OCI-LY1 (cell line): Measurements from ENCODE around the gene TTC4.

ENCODE experiments used
- H2AFZ ChIP-seq: fragments of 200-600 bp; sonication (generic), shearing (Covaris generic); 2 replicates; pipeline ENCODE4 v1.6.0; 2014; ENCODE audit warnings: antibody characterized with exemption, mild to moderate bottlenecking, low read length
- H3F3A ChIP-seq: fragments of 200-600 bp; sonication (generic), shearing (Covaris generic); 2 replicates; pipeline ENCODE4 v1.6.0; 2014; ENCODE audit warnings: mild to moderate bottlenecking, antibody characterized with exemption, low read length, moderate library complexity; ENCODE audit not compliant: insufficient read depth
- H3K27ac ChIP-seq: fragments of 200-600 bp; sonication (generic); 2 replicates; pipeline ENCODE4 v1.5.1; 2014; ENCODE audit warnings: low read length, mixed run types, mild to moderate bottlenecking, low read depth; ENCODE audit not compliant: poor library complexity, severe bottlenecking
- H3K27me3 ChIP-seq: fragments of 200-600 bp; sonication (generic); 2 replicates; pipeline ENCODE4 v1.6.0; 2014; ENCODE audit warnings: antibody characterized with exemption, mild to moderate bottlenecking, low read length, moderate library complexity; ENCODE audit not compliant: insufficient read depth
- H3K36me3 ChIP-seq: fragments of 200-600 bp; sonication (generic); 2 replicates; pipeline ENCODE4 v1.6.1; 2014; ENCODE audit warnings: mild to moderate bottlenecking, antibody characterized with exemption, low read length, moderate library complexity, mixed read lengths; ENCODE audit not compliant: insufficient read depth
- H3K4me1 ChIP-seq: fragments of 200-600 bp; sonication (generic); 2 replicates; pipeline ENCODE4 v1.5.1; 2014; ENCODE audit warnings: mild to moderate bottlenecking, low read length, moderate library complexity; ENCODE audit not compliant: insufficient read depth, severe bottlenecking
- H3K4me2 ChIP-seq: fragments of 200-600 bp; sonication (generic), shearing (Covaris generic); 2 replicates; pipeline ENCODE4 v1.6.1; 2014; ENCODE audit warnings: low read length
- H3K4me3 ChIP-seq: fragments of 200-600 bp; sonication (generic); 2 replicates; pipeline ENCODE4 v1.5.1; 2014; ENCODE audit warnings: low read length, low read depth, mild to moderate bottlenecking, mixed read lengths; ENCODE audit not compliant: poor library complexity, severe bottlenecking
- H3K79me2 ChIP-seq: fragments of 200-600 bp; shearing (Covaris generic); 2 replicates; pipeline ENCODE4 v1.6.1; 2016; ENCODE audit warnings: mixed run types, low read length, mixed read lengths; ENCODE audit not compliant: insufficient read depth
- H3K9ac ChIP-seq: fragments of 200-600 bp; sonication (generic), shearing (Covaris generic); 2 replicates; pipeline ENCODE4 v1.6.1; 2014; ENCODE audit warnings: mild to moderate bottlenecking, low read length, mixed read lengths
- H3K9me2 ChIP-seq: fragments of 200-600 bp; sonication (generic), shearing (Covaris generic); 2 replicates; pipeline ENCODE4 v1.6.1; 2014; ENCODE audit warnings: low read depth, mild to moderate bottlenecking, low read length, mixed read lengths
- H3K9me3 ChIP-seq: fragments of 200-600 bp; shearing (Covaris generic); 2 replicates; pipeline ENCODE4 v1.6.1; 2014; ENCODE audit warnings: low read length, mixed read lengths
- H4K20me1 ChIP-seq: fragments of 200-600 bp; sonication (generic), shearing (Covaris generic); 2 replicates; pipeline ENCODE4 v1.6.0; 2016; ENCODE audit warnings: mild to moderate bottlenecking, low read length; ENCODE audit not compliant: insufficient read depth
- EZH2 ChIP-seq: fragments of 200-600 bp; sonication (generic), shearing (Covaris generic); IDR thresholded peaks from 2 replicates; pipeline ENCODE4 v1.8.0; 2017; ENCODE audit warnings: borderline replicate concordance, mixed run types, mild to moderate bottlenecking, antibody characterized with exemption, low read length, moderate library complexity, mixed read lengths
- TF ChIP-seq, protein P1 (sequence below): fragments of 200-600 bp; sonication (generic), shearing (Covaris generic); IDR thresholded peaks from 2 replicates; pipeline ENCODE4 v1.5.1; 2017; ENCODE audit warnings: mild to moderate bottlenecking, antibody characterized with exemption, low read length, moderate library complexity, mixed read lengths

TTC4 gene

GRCh38 chr1:54782588-54782987, 66.9 kb downstream of the TTC4 start:
- Histone ChIP-seq H3K9me3 (no peaks in the 10 kb centered on the region), H3K4me2 (no peak overlapping the region), H3K9ac (no peak overlapping the region), H3K79me2 (no peaks in the 10 kb centered on the region), H3K27me3 (no peaks in the 10 kb centered on the region), H3K4me1 (no peaks in the 10 kb centered on the region), H3K9me2 (no peaks in the 10 kb centered on the region), H4K20me1 (no peaks in the 10 kb centered on the region), H3K36me3 (no peaks in the 10 kb centered on the region), H3K27ac (no peak overlapping the region), H3K4me3 (no peak overlapping the region), H3F3A (no peaks in the 10 kb centered on the region), H2AFZ (no peak overlapping the region)
- no peak for TF ChIP-seq EZH2
- TF ChIP-seq, protein P1, sequence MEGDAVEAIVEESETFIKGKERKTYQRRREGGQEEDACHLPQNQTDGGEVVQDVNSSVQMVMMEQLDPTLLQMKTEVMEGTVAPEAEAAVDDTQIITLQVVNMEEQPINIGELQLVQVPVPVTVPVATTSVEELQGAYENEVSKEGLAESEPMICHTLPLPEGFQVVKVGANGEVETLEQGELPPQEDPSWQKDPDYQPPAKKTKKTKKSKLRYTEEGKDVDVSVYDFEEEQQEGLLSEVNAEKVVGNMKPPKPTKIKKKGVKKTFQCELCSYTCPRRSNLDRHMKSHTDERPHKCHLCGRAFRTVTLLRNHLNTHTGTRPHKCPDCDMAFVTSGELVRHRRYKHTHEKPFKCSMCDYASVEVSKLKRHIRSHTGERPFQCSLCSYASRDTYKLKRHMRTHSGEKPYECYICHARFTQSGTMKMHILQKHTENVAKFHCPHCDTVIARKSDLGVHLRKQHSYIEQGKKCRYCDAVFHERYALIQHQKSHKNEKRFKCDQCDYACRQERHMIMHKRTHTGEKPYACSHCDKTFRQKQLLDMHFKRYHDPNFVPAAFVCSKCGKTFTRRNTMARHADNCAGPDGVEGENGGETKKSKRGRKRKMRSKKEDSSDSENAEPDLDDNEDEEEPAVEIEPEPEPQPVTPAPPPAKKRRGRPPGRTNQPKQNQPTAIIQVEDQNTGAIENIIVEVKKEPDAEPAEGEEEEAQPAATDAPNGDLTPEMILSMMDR: no peak

DNA sequence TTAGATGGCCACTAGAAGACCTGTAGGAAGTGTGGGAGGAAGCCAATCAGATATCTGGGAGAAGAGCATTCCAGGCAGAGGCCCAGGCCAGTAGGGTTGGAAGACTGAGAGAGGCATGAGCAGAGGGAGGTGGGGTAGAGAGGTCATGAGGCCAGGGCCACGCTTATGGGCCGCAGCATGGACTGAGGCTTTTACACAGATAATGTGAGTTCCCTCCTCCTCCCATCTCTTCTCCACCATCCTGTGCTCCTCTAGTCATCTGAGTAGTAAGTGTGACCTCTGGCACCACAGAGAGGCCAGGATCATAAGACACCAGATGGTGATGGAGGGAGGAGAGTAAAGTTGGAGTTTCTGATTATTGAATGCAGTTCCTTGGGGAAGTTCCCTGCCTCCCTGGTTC, 68.4 kb downstream of the TTC4 start:
- H3K4me2 ChIP-seq: no peak overlapping the region
- H3K27me3 ChIP-seq: no peaks in the 10 kb centered on the region
- H3K79me2 ChIP-seq: no peaks in the 10 kb centered on the region
- no peak overlapping the region for H3K4me3 ChIP-seq
- no peak overlapping the region for H3K27ac ChIP-seq
- no peak overlapping the region for H2AFZ ChIP-seq
- H3K4me1 ChIP-seq: no peaks in the 10 kb centered on the region
- TF ChIP-seq EZH2: no peak
- TF ChIP-seq, protein P1: no peak
- H4K20me1 ChIP-seq: no peaks in the 10 kb centered on the region
- no peaks in the 10 kb centered on the region for H3K9me3 ChIP-seq
- no peaks in the 10 kb centered on the region for H3K36me3 ChIP-seq
- H3F3A ChIP-seq: no peaks in the 10 kb centered on the region
- H3K9me2 ChIP-seq: no peaks in the 10 kb centered on the region
- H3K9ac ChIP-seq: no peak overlapping the region

- Histone ChIP-seq H3K4me1 (no peaks in the 10 kb centered on the region), H2AFZ (no peak overlapping the region), H3K4me2 (no peak overlapping the region), H3K9me3 (no peaks in the 10 kb centered on the region), H3K4me3 (no peak overlapping the region), H3K79me2 (no peaks in the 10 kb centered on the region), H3K27ac (no peak overlapping the region), H4K20me1 (no peaks in the 10 kb centered on the region), H3K9ac (no peak overlapping the region), H3F3A (no peaks in the 10 kb centered on the region), H3K27me3 (no peaks in the 10 kb centered on the region), H3K9me2 (no peaks in the 10 kb centered on the region), H3K36me3 (no peaks in the 10 kb centered on the region)
- no peak for TF ChIP-seq EZH2
- TF ChIP-seq, protein P1: no peak
Observed at GRCh38 chr1:54786778-54787177, 71.1 kb downstream of the TTC4 start.
